ENCODE measurements around the gene NNMT.

- no peak for TF ChIP-seq CTCF (IDR thresholded peaks at IDR 0.05)
- TF ChIP-seq POLR2A (IDR thresholded peaks at IDR 0.05): no peak
Measured at GRCh38 chr11:114330373-114330772, 34.2 kb downstream of the NNMT start.
